Adrenal gland (tissue), 12 donors: Measurements from ENCODE around the gene HDAC4. TPM values are rescaled to one million over a fixed set of nuclear protein-coding genes. Genes with fewer than 3 reads are reported as not detected.

ENCODE experiments used
- DNase-seq, 7 donors: peaks; one replicate each; pipeline ENCODE4 v3.0.0-alpha.2; 2019 to 2020
- H3K27ac ChIP-seq, 5 donors: fragments of 200-600 bp; sonication (generic) in 4 of 5; 1 replicate in 3 of 5; 2 replicates in 2 of 5; pipeline versions ENCODE4 v1.5.1 to v1.8.0; 2016 to 2020; ENCODE audit warnings: mild to moderate bottlenecking in 1 of 5
- H3K27me3 ChIP-seq: fragments of 200-600 bp; 2 replicates; pipeline ENCODE4 v1.8.0; 2021
- H3K36me3 ChIP-seq, 2 donors: fragments of 200-600 bp; replicated peaks in 1 of 2; 1 replicate in 1 of 2; 2 replicates in 1 of 2; pipeline versions ENCODE4 v1.5.1 to v1.8.0; 2018 to 2022
- H3K4me1 ChIP-seq, 2 donors: fragments of 200-600 bp; replicated peaks in 1 of 2; 1 replicate in 1 of 2; 2 replicates in 1 of 2; pipeline versions ENCODE4 v1.5.1 to v1.8.0; 2018 to 2021
- H3K4me3 ChIP-seq, 4 donors: fragments of 200-600 bp; sonication (generic) in 3 of 4; one replicate each; pipeline ENCODE4 v1.5.1; 2016 to 2018
- H3K9me3 ChIP-seq, 3 donors: fragments of 200-600 bp; sonication (generic) in 1 of 3; replicated peaks in 1 of 3; 1 replicate in 2 of 3; 2 replicates in 1 of 3; pipeline versions ENCODE4 v1.5.1 to v1.8.0; 2016 to 2021
- CTCF ChIP-seq, 6 experiments: fragments of 450-650 bp in 4 of 6; fragments of 200-600 bp in 2 of 6; sonication (generic) in 1 of 6; IDR thresholded peaks; 1 replicate in 5 of 6; 2 replicates in 1 of 6; pipeline versions ENCODE4 v1.5.1 to v1.8.0; 2016 to 2021; ENCODE audit warnings: antibody characterized with exemption in 6 of 6, mild to moderate bottlenecking in 2 of 6, moderate library complexity in 1 of 6
- POLR2A ChIP-seq, 2 donors: fragments of 450-650 bp; IDR thresholded peaks; one replicate each; pipeline ENCODE4 v1.6.1; 2017; ENCODE audit warnings: antibody characterized with exemption in 2 of 2, mild to moderate bottlenecking in 2 of 2, moderate library complexity in 1 of 2
- WGBS, 4 donors: extraction: QIAGEN DNeasy Blood & Tissue Kit in 2 of 4; methylation state at CpG; one replicate each; pipeline versions ENCODE4 v1.1.5 to v1.1.7; 2013 to 2017; 5-methylcytosine and 5-hydroxymethylcytosine counted together
- intact Hi-C, 2 donors: fragments of 100-400 bp; cut with DNase I; formaldehyde crosslinking; loops; one replicate each; pipeline versions ENCODE4 v1.14.1 to v1.15.0; 2022 to 2023
- polyA plus RNA-seq, 3 donors: library from polyadenylated mRNA; stranded (reverse); fragments of 200-250 nt in 2 of 3; fragments of 350-450 nt in 1 of 3; fragmentation: Illumina TruSeq in 1 of 3; extraction: RNeasy Lipid Tissue Mini Kit (QIAGEN cat#74804) in 1 of 3; gene quantifications; one replicate each; pipeline ENCODE4 v1.2.3, GENCODE V29; 2013 to 2014
- total RNA-seq, 9 donors: library from RNA; depleted of rRNA in 4 of 9; stranded (reverse); fragments of >200 nt in 4 of 9; fragments of 120-200 nt in 1 of 9; fragmentation: NEBNext Ultra II Directional in 1 of 9; extraction: Animal tissue kit (Norgen Biotek cat#: 25700) in 1 of 9; gene quantifications; one replicate each; pipeline versions ENCODE4 v1.1.0 to v1.2.4, GENCODE V29; 2013 to 2023
- donor health status: healthy with polysubstance abuse.
- donor health status: Bipolar disorder and iron deficiency.
- donor health status: DM: yes; HTN: yes; CAD: no.
- donor health status: DM: no; HTN: no; CAD: no.
- donor health status: DM: no; HTN: no; CAD: no.
- donor health status: DM: yes; HTN: yes; CAD: no.

Gene HDAC4
- total and polyA plus RNA-seq, 12 donors = 8.3 to 88.9 (median 28.7) TPM

GRCh38 chr2:239239607-239240413, 161.0 kb downstream of the HDAC4 start:
- Histone ChIP-seq H3K27me3 (no peaks in the 10 kb centered on the region), H3K4me3 (peak overlapping the region in 1 of 4 donors; percentile 0), H3K27ac (peak overlapping the region in 4 of 5 donors; percentile 50 to 88 (median 68)), H3K9me3 (no peaks in the 10 kb centered on the region), H3K36me3 (no peaks in the 10 kb centered on the region), H3K4me1 (peaks cover 33 to 66% of the 10 kb centered on the region in 2 donors)
- DNase-seq = peak in 6 of 7 donors; percentile 36 to 88 (median 60)
- 31 to 65% (median 37%) methylated on average over 16 to 29 of the region's 29 CpGs for WGBS, 4 donors
- TF ChIP-seq POLR2A (IDR thresholded peaks at IDR 0.05) (peak in 1 of 2 donors; percentile 28), CTCF (IDR thresholded peaks at IDR 0.05) (no peak)
- intact Hi-C loops = no loop called here

GRCh38 chr2:239238839-239239606, 161.8 kb downstream of the HDAC4 start:
- H3K4me3 ChIP-seq = no peak overlapping the region
- intact Hi-C loops = no loop called here
- H3K4me1 ChIP-seq = peaks cover 26 to 58% of the 10 kb centered on the region in 2 donors
- no peaks in the 10 kb centered on the region for H3K27me3 ChIP-seq
- peak; percentile 25 to 78 (median 69) for DNase-seq
- H3K27ac ChIP-seq = peak overlapping the region in 4 of 5 donors; percentile 50 to 88 (median 68)
- WGBS, 4 donors = 56 to 76% (median 61%) methylated on average over 9 to 15 of the region's 15 CpGs
- no peaks in the 10 kb centered on the region for H3K36me3 ChIP-seq
- TF ChIP-seq CTCF (IDR thresholded peaks at IDR 0.05) = no peak
- TF ChIP-seq POLR2A (IDR thresholded peaks at IDR 0.05) = no peak
- no peaks in the 10 kb centered on the region for H3K9me3 ChIP-seq

GRCh38 chr2:239238381-239238780, 162.4 kb downstream of the HDAC4 start:
- H3K4me1 ChIP-seq = peaks cover 26 to 54% of the 10 kb centered on the region in 2 donors

More at GRCh38 chr2:239238381-239238780, 162.4 kb downstream of the HDAC4 start:
- H3K36me3 ChIP-seq = no peaks in the 10 kb centered on the region
- H3K27me3 ChIP-seq = no peaks in the 10 kb centered on the region
- peak in 1 of 7 donors; percentile 14 for DNase-seq
- intact Hi-C loops = no loop called here
- no peak overlapping the region for H3K4me3 ChIP-seq
- no peaks in the 10 kb centered on the region for H3K9me3 ChIP-seq
- H3K27ac ChIP-seq = peak overlapping the region in 2 of 5 donors; percentile 50 to 88
- TF ChIP-seq POLR2A (IDR thresholded peaks at IDR 0.05) (no peak), CTCF (IDR thresholded peaks at IDR 0.05) (no peak)
- WGBS, 4 donors = 86 to 87% (median 86%) methylated on average over 4 to 5 of the region's 5 CpGs
